GM18870 (cell line): ENCODE measurements around the gene TBC1D10B.
A peak's percentile ranks its signal among the peaks of the same experiment; 100 is the strongest.
"Not testable (repeated sequence)": the region's sequence is repeated elsewhere in the genome, so short reads cannot be mapped to it uniquely, and the experiment has no call there.

ENCODE experiments used
- ATAC-seq: cut with Tn5 transposase; IDR thresholded peaks from one replicate; pipeline ENCODE4 v1.9.1; 2021; ENCODE audit warnings: moderate library complexity; ENCODE audit not compliant: unreplicated experiment

Gene TBC1D10B

GRCh38 chr16:30398661-30399434 lies 28.6 kb upstream of the TBC1D10B start:
- no peak for ATAC-seq

- ATAC-seq = no peak
Observed at GRCh38 chr16:30397776-30398660, 27.7 kb upstream of the TBC1D10B start.

GRCh38 chr16:30397056-30397455 lies 26.8 kb upstream of the TBC1D10B start:
- no peak for ATAC-seq

- not testable (repeated sequence) for ATAC-seq
Observed at GRCh38 chr16:30396627-30397026, 26.3 kb upstream of the TBC1D10B start.

- ATAC-seq = no peak
Observed at GRCh38 chr16:30395992-30396585, 25.8 kb upstream of the TBC1D10B start.

- no peak for ATAC-seq
Observed at GRCh38 chr16:30395155-30395991, 25.1 kb upstream of the TBC1D10B start, which contains the start of gene ZNF48. Gene ZNF48, plus strand, starts transcription at chr16:30395420. Its CDS starts 375 bp downstream, at chr16:30395795.

- ATAC-seq = no peak
Observed at GRCh38 chr16:30394592-30395154, 24.4 kb upstream of the TBC1D10B start.

- ATAC-seq = no peak
Observed at GRCh38 chr16:30383521-30383920, 13.2 kb upstream of the TBC1D10B start.

GRCh38 chr16:30382111-30382881 lies 12.0 kb upstream of the TBC1D10B start, which contains the start of gene SEPTIN1:
Gene SEPTIN1, minus strand, starts transcription at chr16:30382561. Its CDS starts 19 bp downstream, at chr16:30382542.
- no peak for ATAC-seq

GRCh38 chr16:30381291-30382041 lies 11.2 kb upstream of the TBC1D10B start:
- no peak for ATAC-seq

GRCh38 chr16:30380803-30381208 lies 10.5 kb upstream of the TBC1D10B start:
- ATAC-seq = no peak

GRCh38 chr16:30380072-30380802 lies 9.9 kb upstream of the TBC1D10B start:
- ATAC-seq = no peak

- no peak for ATAC-seq
Observed at GRCh38 chr16:30379158-30379783, 9.0 kb upstream of the TBC1D10B start.

GRCh38 chr16:30378236-30379157 lies 8.2 kb upstream of the TBC1D10B start:
- peak; percentile 69 for ATAC-seq

- peak; percentile 24 for ATAC-seq
Observed at GRCh38 chr16:30377812-30378235, 7.5 kb upstream of the TBC1D10B start.

GRCh38 chr16:30377050-30377811 lies 6.9 kb upstream of the TBC1D10B start:
- no peak for ATAC-seq
